Left ventricle myocardium inferior (tissue), 1 donor: Measurements from ENCODE around the gene TRAPPC2. TPM values are rescaled to one million over a fixed set of nuclear protein-coding genes. Genes with fewer than 3 reads are reported as not detected.
"Not testable (repeated sequence)": the region's sequence is repeated elsewhere in the genome, so short reads cannot be mapped to it uniquely, and the experiment has no call there.

Source experiments
- DNase-seq: peaks from one replicate; pipeline ENCODE4 v3.0.0-alpha.2; 2020
- H3K27ac ChIP-seq: fragments of 200-600 bp; replicated peaks from 2 replicates; pipeline ENCODE4 v1.8.0; 2021
- H3K27me3 ChIP-seq: fragments of 200-600 bp; 2 replicates; pipeline ENCODE4 v1.8.0; 2021; ENCODE audit warnings: low read depth
- H3K36me3 ChIP-seq: fragments of 200-600 bp; 2 replicates; pipeline ENCODE4 v1.8.0; 2021
- H3K4me1 ChIP-seq: fragments of 200-600 bp; 2 replicates; pipeline ENCODE4 v1.8.0; 2021
- H3K4me3 ChIP-seq: fragments of 200-600 bp; 2 replicates; pipeline ENCODE4 v1.8.0; 2021; ENCODE audit warnings: mild to moderate bottlenecking, moderate library complexity
- H3K9me3 ChIP-seq: fragments of 200-600 bp; replicated peaks from 2 replicates; pipeline ENCODE4 v1.8.0; 2021
- CTCF ChIP-seq: fragments of 200-600 bp; IDR thresholded peaks from 2 replicates; pipeline ENCODE4 v1.8.0; 2021; ENCODE audit warnings: antibody characterized with exemption, mild to moderate bottlenecking, borderline replicate concordance
- intact Hi-C: fragments of 100-400 bp; cut with micrococcal nuclease; formaldehyde crosslinking; loops from one replicate; pipeline ENCODE4 v1.11.0; 2022
- total RNA-seq: library from RNA; stranded (reverse); fragmentation: NEBNext Ultra II Directional; extraction: Animal tissue kit (Norgen Biotek cat#: 25700); gene quantifications from one replicate; pipeline ENCODE4 v1.2.1, GENCODE V29; 2021
- donor health status: DM: no; HTN: yes; CAD: no; lungs with severe emphysema.

Gene TRAPPC2
- total RNA-seq, 1 donor from 2014 or later: 7.2 TPM

GRCh38 chrX:13684361-13684760 is 50.1 kb downstream of the TRAPPC2 start:
- H3K36me3 ChIP-seq: no peaks in the 10 kb centered on the region
- no peak overlapping the region for H3K4me3 ChIP-seq
- TF ChIP-seq CTCF: no peak
- intact Hi-C loops: no loop called here
- no peak for DNase-seq
- peaks cover 5% of the 10 kb centered on the region for H3K4me1 ChIP-seq
- H3K9me3 ChIP-seq: no peaks in the 10 kb centered on the region
- no peaks in the 10 kb centered on the region for H3K27me3 ChIP-seq
- H3K27ac ChIP-seq: no peak overlapping the region

- Histone ChIP-seq H3K36me3 (no peaks in the 10 kb centered on the region), H3K27ac (no peak overlapping the region), H3K27me3 (no peaks in the 10 kb centered on the region), H3K9me3 (no peaks in the 10 kb centered on the region), H3K4me1 (no peaks in the 10 kb centered on the region), H3K4me3 (no peak overlapping the region)
- DNase-seq: no peak
- intact Hi-C loops: no loop called here
- no peak for TF ChIP-seq CTCF
Observed at GRCh38 chrX:13681595-13681994, 52.8 kb downstream of the TRAPPC2 start.

- H3K27me3 ChIP-seq, DNase-seq, intact Hi-C loops, H3K27ac ChIP-seq, H3K36me3 ChIP-seq, H3K4me1 ChIP-seq, H3K4me3 ChIP-seq, H3K9me3 ChIP-seq: not testable (repeated sequence)
Observed at GRCh38 chrX:13679700-13680099, 54.7 kb downstream of the TRAPPC2 start.

- no peak for DNase-seq
- Histone ChIP-seq H3K27me3 (no peaks in the 10 kb centered on the region), H3K4me1 (no peaks in the 10 kb centered on the region), H3K4me3 (no peak overlapping the region), H3K27ac (no peak overlapping the region), H3K36me3 (no peaks in the 10 kb centered on the region), H3K9me3 (no peaks in the 10 kb centered on the region)
- intact Hi-C loops: no loop called here
- no peak for TF ChIP-seq CTCF
Observed at GRCh38 chrX:13676885-13677284, 57.5 kb downstream of the TRAPPC2 start.

GRCh38 chrX:13673016-13673415 is 61.4 kb downstream of the TRAPPC2 start:
- TF ChIP-seq CTCF: no peak
- no peaks in the 10 kb centered on the region for H3K4me1 ChIP-seq
- no peaks in the 10 kb centered on the region for H3K36me3 ChIP-seq
- no peaks in the 10 kb centered on the region for H3K27me3 ChIP-seq
- H3K27ac ChIP-seq: no peak overlapping the region
- no peak for DNase-seq
- H3K4me3 ChIP-seq: no peak overlapping the region
- intact Hi-C loops: no loop called here
- no peaks in the 10 kb centered on the region for H3K9me3 ChIP-seq

- Histone ChIP-seq H3K27ac (no peak overlapping the region), H3K36me3 (no peaks in the 10 kb centered on the region), H3K9me3 (no peaks in the 10 kb centered on the region), H3K4me1 (peaks cover 14% of the 10 kb centered on the region), H3K27me3 (no peaks in the 10 kb centered on the region), H3K4me3 (no peak overlapping the region)
- no peak for TF ChIP-seq CTCF
- DNase-seq: no peak
- intact Hi-C loops: no loop called here
Observed at GRCh38 chrX:13670197-13670596, 64.2 kb downstream of the TRAPPC2 start.

GRCh38 chrX:13669755-13670154 is 64.7 kb downstream of the TRAPPC2 start:
- H3K9me3 ChIP-seq, H3K36me3 ChIP-seq, intact Hi-C loops, H3K4me3 ChIP-seq, H3K27me3 ChIP-seq, DNase-seq: not testable (repeated sequence)
- H3K27ac ChIP-seq: peak overlapping the region; percentile 63
- peaks cover 14% of the 10 kb centered on the region for H3K4me1 ChIP-seq
